Kidney epithelial cell (primary cell): Measurements from ENCODE around the gene DCANP1. TPM values are rescaled to one million over a fixed set of nuclear protein-coding genes. Genes with fewer than 3 reads are reported as not detected.

Experiments
- DNase-seq: peaks from one replicate; pipeline ENCODE4 v3.0.0-alpha.2; 2010; ENCODE audit warnings: low read depth
- H3K27me3 ChIP-seq: 2 replicates; pipeline ENCODE4 v1.6.0; 2011; ENCODE audit warnings: low read length; ENCODE audit not compliant: control insufficient read depth, insufficient read depth
- H3K36me3 ChIP-seq: 2 replicates; pipeline ENCODE4 v1.5.1; 2011; ENCODE audit warnings: low read length; ENCODE audit not compliant: control insufficient read depth, insufficient read depth
- H3K4me3 ChIP-seq: 2 replicates; pipeline ENCODE4 v1.5.1; 2011; ENCODE audit warnings: low read depth, mild to moderate bottlenecking, control low read depth, low read length
- CTCF ChIP-seq: IDR thresholded peaks from 2 replicates; pipeline ENCODE4 v1.5.1; 2011; ENCODE audit warnings: mild to moderate bottlenecking, moderate library complexity, low read length, control low read depth, inconsistent platforms; ENCODE audit not compliant: insufficient read depth, poor library complexity, severe bottlenecking
- total RNA-seq: library from RNA; depleted of rRNA; stranded (reverse); fragments of >200 nt; gene quantifications from 2 replicates; pipeline ENCODE4 v1.2.3, GENCODE V29; 2015

Gene DCANP1
- total RNA-seq, 1 donor from 2014 or later = not detected

DNA sequence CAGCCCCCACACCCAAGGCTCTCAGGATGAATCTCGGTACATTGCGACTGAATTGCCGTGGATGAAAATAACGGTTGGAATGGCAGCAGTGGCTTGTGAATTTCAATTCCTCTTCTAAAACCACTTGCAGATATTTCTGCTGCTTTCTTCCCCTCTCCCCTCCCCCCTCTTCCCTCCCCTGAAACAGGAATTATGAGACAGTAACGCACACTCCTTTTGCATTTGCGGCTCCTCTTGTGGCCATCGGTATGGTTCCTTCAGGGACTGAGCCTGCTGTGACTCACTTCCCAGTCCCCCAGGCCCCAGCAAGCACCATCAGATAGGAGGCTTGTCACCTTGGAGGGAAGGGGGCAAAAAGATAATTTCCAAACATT lies 9.7 kb downstream of the DCANP1 start:
- no peak overlapping the region for H3K4me3 ChIP-seq
- DNase-seq = no peak
- TF ChIP-seq CTCF = no peak
- peaks cover 19% of the 10 kb centered on the region for H3K27me3 ChIP-seq
- no peaks in the 10 kb centered on the region for H3K36me3 ChIP-seq

GRCh38 chr5:135436951-135437418 lies 10.2 kb downstream of the DCANP1 start:
- TF ChIP-seq CTCF = no peak
- no peak for DNase-seq
- no peaks in the 10 kb centered on the region for H3K36me3 ChIP-seq
- peaks cover 19% of the 10 kb centered on the region for H3K27me3 ChIP-seq
- H3K4me3 ChIP-seq = no peak overlapping the region

DNA sequence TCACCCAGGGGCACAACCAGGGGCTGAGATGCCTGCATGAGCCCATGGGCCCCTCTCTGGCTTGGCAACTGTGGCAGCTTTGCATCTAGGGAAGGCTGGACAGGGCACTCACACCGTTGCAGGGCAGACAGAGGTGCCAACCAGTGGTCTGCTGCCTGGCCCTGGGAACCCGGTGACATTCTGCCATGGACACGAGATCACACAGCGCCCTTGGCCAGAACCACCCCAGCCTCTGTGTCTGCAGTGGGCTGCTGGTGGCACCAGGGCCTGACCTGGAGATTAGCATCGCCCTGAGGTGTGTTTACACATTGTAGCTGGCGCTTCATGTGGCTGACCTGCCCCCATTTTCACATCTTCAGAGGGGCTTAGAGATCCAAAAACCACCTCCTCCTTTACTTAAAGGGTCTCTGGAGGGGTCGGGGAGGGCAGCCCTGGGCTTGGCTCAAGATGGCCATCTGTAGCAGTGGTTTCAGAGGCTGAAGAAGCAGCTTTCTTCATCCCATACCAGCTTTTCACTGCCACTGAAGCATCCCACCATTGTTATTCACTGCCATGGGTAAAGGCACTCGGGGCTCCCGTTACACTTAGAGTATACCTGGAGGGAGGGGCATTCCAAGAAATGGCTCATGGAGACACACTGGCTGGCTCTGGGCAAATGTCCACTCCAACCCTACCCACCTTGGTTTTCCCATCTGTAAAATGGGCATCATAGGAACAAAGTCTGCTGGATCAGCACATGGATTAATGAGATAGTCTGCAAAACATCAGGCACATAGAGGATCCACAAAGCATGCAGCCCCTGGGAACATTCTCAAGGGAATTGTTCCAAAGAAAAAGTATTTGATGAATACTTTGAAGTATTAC lies 11.4 kb downstream of the DCANP1 start:
- TF ChIP-seq CTCF = no peak
- Histone ChIP-seq H3K36me3 (no peaks in the 10 kb centered on the region), H3K27me3 (peaks cover 19% of the 10 kb centered on the region), H3K4me3 (no peak overlapping the region)
- DNase-seq = no peak

DNA sequence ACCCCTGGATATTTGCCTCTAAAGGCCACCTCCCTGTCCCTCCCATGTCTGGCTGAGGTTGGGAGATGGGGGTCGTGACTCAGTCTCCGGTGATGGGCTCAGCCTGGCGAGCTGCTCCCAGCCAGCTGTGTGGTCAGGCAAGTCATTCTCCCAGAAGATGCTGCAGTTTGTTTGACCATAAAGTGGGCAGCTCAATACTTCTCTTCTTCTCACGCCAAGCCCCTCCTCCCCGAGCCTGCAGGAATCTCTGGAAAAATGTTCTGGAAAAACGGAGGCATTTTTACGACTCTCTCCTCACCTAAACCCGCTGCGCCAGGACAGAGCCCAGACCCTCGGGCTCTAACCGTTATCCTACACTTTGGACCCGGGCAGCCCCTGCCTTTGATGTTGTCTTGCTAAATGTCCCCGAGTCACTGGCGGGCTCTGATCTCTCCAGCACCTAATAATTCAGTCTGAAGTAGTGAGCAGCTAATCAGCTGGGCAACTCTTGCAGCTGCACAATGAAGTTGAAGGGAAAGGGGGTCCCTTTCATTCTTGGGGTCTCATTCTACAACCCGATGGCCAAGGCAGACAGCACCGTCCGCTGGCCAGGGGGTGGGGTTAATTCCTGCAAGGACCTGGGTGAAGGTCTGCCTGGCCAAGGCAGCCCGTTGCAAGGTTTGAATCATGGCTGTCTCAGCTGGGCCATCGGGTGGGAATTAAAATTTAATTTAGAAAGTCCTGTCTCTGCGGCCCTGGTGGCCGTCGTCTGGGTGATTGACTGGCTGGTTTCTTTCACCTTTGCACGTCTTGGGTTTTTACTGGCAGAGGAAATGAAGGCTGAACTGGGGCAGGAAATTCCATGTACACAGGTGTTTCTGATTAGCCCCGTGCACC lies 12.3 kb downstream of the DCANP1 start:
- Histone ChIP-seq H3K4me3 (no peak overlapping the region), H3K27me3 (peaks cover 19% of the 10 kb centered on the region), H3K36me3 (no peaks in the 10 kb centered on the region)
- DNase-seq = no peak
- no peak for TF ChIP-seq CTCF

DNA sequence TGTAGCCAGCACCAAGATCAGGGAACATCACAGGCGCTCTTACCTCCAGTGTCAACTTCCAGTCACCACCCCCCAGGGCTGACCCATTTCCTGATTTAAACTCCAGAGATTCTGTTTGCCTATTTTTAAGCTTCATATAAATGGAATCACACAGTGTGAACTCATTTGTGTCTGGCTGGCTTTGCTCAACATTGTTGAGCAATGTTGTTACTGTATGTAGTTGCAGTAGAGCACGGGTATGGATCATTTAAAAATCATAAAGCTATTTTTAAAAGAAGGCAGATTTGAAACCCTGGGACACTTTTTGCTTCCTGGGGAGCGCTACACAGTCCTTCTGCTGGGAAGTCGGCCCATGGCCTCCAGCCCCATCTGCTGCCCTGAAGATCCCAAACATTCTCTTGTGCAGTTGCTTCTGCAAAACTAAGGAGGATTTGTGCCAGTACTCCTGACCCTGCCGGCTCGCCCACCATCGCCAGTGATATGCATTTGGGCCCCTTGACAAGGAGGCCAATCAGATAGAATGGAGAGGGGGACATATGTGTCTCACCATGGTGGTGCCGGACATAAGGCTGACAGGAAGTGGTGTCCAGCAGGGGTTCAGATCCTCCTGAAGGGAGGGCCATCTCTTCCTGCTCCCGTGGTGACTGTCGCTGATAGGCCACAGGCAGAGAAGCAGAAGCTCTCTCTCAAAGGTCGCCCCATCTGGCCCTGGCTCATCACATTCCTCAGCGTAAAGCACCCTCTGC lies 13.3 kb downstream of the DCANP1 start:
- TF ChIP-seq CTCF = no peak
- H3K27me3 ChIP-seq = peaks cover 23% of the 10 kb centered on the region
- no peak overlapping the region for H3K4me3 ChIP-seq
- no peak for DNase-seq
- H3K36me3 ChIP-seq = no peaks in the 10 kb centered on the region
